ENCODE measurements around the gene NFASC.

GRCh38 chr1:204917802-204918201 lies 47.1 kb downstream of the NFASC start:
- TF ChIP-seq POLR2AphosphoS5 (IDR thresholded peaks at IDR 0.05; ENCODE audit: borderline replicate concordance, low read depth, low read length), result no peak
- no peak for TF ChIP-seq EZH2 (IDR thresholded peaks at IDR 0.05)
- no peak for TF ChIP-seq FOXP2 (optimal IDR thresholded peaks at IDR 0.05; ENCODE audit: control extremely low read depth, extremely low read length, insufficient read depth)
